HEK293T (cell line): Measurements from ENCODE around the gene RFNG.

Experiments
- ARNT ChIP-seq: fragments of 450-650 bp; IDR thresholded peaks from 2 replicates; pipeline ENCODE4 v1.6.1; 2017; ENCODE audit warnings: mild to moderate bottlenecking
- BHLHE40 ChIP-seq: fragments of 450-650 bp; IDR thresholded peaks from 2 replicates; pipeline ENCODE4 v1.6.1; 2016; ENCODE audit warnings: mild to moderate bottlenecking, moderate library complexity, borderline replicate concordance
- ELF4 ChIP-seq: fragments of 450-650 bp; IDR thresholded peaks from 2 replicates; pipeline ENCODE4 v1.6.1; 2017; ENCODE audit warnings: antibody characterized with exemption
- FOXA1 ChIP-seq: fragments of 450-650 bp; IDR thresholded peaks from 2 replicates; pipeline ENCODE4 v1.6.1; 2016; ENCODE audit warnings: mild to moderate bottlenecking
- FOXK2 ChIP-seq: fragments of 450-650 bp; IDR thresholded peaks from 2 replicates; pipeline ENCODE4 v1.6.1; 2016; ENCODE audit warnings: mild to moderate bottlenecking
- FOXM1 ChIP-seq: fragments of 450-650 bp; IDR thresholded peaks from 2 replicates; pipeline ENCODE4 v1.6.1; 2017; ENCODE audit warnings: mild to moderate bottlenecking, borderline replicate concordance
- HDGF ChIP-seq: fragments of 450-650 bp; IDR thresholded peaks from 2 replicates; pipeline ENCODE4 v1.6.1; 2017; ENCODE audit warnings: antibody characterized with exemption, borderline replicate concordance
- L3MBTL2 ChIP-seq: fragments of 450-650 bp; conservative IDR thresholded peaks from 2 replicates; pipeline ENCODE4 v1.6.1; 2016; ENCODE audit warnings: mild to moderate bottlenecking
- LEF1 ChIP-seq: fragments of 450-650 bp; IDR thresholded peaks from 2 replicates; pipeline ENCODE4 v1.6.1; 2017; ENCODE audit warnings: mild to moderate bottlenecking, borderline replicate concordance
- SP1 ChIP-seq: fragments of 450-650 bp; IDR thresholded peaks from 2 replicates; pipeline ENCODE4 v1.6.1; 2017
- SUZ12 ChIP-seq: fragments of 450-650 bp; IDR thresholded peaks from 2 replicates; pipeline ENCODE4 v1.6.1; 2016; ENCODE audit warnings: mild to moderate bottlenecking
- ZNF384 ChIP-seq: fragments of 450-650 bp; IDR thresholded peaks from 2 replicates; pipeline ENCODE4 v1.6.1; 2016
- TF ChIP-seq, protein P1 (sequence below): fragments of 450-650 bp; IDR thresholded peaks from 2 replicates; pipeline ENCODE4 v1.6.1; 2016

DNA sequence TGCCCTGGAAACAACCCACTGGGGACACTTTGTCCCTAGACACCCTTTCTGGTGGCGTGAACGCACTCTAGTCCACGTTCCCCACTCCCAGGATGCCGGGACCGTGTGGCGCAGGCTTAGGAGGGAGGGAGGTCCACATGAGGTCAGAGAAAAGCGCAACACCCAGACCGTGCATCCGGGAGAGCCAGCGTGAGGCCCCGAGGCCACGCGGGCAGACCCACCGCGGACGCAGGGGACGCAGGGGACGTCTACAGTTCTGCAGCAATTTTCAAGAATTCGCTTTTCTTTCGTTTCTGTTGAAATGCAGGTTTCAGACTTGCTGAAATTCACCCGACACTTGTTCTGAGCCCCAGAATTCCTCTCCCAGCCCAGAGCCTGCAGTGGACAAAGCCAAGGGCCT is 4.7 kb downstream of the RFNG start:
- TF ChIP-seq ZNF384 (no peak), SUZ12 (no peak), LEF1 (no peak), ARNT (no peak), ELF4 (no peak), BHLHE40 (no peak), FOXK2 (no peak), FOXA1 (no peak), SP1 (no peak), L3MBTL2 (no peak), HDGF (no peak), FOXM1 (no peak)
- TF ChIP-seq, protein P1, sequence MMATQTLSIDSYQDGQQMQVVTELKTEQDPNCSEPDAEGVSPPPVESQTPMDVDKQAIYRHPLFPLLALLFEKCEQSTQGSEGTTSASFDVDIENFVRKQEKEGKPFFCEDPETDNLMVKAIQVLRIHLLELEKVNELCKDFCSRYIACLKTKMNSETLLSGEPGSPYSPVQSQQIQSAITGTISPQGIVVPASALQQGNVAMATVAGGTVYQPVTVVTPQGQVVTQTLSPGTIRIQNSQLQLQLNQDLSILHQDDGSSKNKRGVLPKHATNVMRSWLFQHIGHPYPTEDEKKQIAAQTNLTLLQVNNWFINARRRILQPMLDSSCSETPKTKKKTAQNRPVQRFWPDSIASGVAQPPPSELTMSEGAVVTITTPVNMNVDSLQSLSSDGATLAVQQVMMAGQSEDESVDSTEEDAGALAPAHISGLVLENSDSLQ: no peak
